PC-9 (cell line): ENCODE results near the gene RAET1E.

ENCODE experiments used
- EZH2 ChIP-seq: fragments of 200-600 bp; sonication (generic); IDR thresholded peaks from 2 replicates; pipeline ENCODE4 v1.8.0; 2017; ENCODE audit warnings: antibody characterized with exemption, low read depth
- TF ChIP-seq, protein P1 (sequence below): fragments of 200-600 bp; sonication (generic); conservative IDR thresholded peaks from 2 replicates; pipeline ENCODE4 v1.6.1; 2017; ENCODE audit warnings: mixed run types, antibody characterized with exemption, mild to moderate bottlenecking, moderate library complexity

DNA sequence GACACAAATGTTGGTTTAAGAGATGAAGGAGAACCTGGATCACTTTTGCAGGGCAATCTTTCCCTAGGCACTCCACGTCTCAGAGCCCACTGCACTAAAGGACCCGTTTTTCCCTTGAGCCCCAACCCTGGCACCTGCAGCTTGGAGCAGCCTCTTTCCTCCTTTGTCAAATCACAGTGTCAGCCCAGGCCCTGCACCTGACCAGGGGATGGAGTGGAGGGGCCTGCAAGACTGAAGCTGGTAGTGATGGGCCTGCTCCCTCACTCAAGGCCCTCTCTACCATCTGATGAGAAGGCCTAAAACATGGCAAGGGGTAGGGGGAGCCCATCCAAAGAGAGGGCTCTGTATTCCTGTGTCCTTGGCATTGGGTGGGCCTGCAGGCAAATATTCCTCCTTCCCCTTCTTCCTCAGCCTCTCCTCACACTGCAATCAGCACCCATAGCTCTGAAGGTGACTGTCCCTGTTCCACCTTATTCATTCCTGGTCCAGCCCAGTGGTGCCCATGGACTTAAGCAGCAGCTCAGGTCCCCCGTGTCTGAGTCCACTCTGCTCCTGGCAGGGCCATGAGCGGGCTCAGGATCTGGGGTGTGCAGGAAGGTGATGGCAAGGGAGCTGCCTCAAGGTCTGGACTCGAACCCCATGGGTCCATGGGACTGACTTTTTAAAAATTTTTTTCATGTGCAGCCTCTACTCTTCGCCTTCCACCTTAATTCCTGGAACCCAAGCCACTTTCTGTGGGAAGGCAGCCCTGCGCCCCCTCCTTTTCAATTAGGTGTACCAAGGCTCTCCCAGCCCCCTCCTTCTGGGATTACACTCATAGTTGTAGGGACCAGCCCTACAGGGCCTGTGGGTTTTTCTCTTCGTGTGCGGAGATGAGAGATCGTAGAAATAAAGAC lies 18.3 kb upstream of the RAET1E start:
- TF ChIP-seq, protein P1, sequence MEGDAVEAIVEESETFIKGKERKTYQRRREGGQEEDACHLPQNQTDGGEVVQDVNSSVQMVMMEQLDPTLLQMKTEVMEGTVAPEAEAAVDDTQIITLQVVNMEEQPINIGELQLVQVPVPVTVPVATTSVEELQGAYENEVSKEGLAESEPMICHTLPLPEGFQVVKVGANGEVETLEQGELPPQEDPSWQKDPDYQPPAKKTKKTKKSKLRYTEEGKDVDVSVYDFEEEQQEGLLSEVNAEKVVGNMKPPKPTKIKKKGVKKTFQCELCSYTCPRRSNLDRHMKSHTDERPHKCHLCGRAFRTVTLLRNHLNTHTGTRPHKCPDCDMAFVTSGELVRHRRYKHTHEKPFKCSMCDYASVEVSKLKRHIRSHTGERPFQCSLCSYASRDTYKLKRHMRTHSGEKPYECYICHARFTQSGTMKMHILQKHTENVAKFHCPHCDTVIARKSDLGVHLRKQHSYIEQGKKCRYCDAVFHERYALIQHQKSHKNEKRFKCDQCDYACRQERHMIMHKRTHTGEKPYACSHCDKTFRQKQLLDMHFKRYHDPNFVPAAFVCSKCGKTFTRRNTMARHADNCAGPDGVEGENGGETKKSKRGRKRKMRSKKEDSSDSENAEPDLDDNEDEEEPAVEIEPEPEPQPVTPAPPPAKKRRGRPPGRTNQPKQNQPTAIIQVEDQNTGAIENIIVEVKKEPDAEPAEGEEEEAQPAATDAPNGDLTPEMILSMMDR: no peak
- TF ChIP-seq EZH2: no peak
